ENCODE data around the gene CTR9.
"Not testable (repeated sequence)": the region's sequence is repeated elsewhere in the genome, so short reads cannot be mapped to it uniquely, and the experiment has no call there.

The CTR9 gene

GRCh38 chr11:10785146-10785474, 34.1 kb downstream of the CTR9 start:
- DNase-seq = no peak

GRCh38 chr11:10786451-10786850, 35.4 kb downstream of the CTR9 start:
- DNase-seq = no peak

GRCh38 chr11:10792385-10793068, 41.5 kb downstream of the CTR9 start:
- peak; percentile 47 for DNase-seq

DNA sequence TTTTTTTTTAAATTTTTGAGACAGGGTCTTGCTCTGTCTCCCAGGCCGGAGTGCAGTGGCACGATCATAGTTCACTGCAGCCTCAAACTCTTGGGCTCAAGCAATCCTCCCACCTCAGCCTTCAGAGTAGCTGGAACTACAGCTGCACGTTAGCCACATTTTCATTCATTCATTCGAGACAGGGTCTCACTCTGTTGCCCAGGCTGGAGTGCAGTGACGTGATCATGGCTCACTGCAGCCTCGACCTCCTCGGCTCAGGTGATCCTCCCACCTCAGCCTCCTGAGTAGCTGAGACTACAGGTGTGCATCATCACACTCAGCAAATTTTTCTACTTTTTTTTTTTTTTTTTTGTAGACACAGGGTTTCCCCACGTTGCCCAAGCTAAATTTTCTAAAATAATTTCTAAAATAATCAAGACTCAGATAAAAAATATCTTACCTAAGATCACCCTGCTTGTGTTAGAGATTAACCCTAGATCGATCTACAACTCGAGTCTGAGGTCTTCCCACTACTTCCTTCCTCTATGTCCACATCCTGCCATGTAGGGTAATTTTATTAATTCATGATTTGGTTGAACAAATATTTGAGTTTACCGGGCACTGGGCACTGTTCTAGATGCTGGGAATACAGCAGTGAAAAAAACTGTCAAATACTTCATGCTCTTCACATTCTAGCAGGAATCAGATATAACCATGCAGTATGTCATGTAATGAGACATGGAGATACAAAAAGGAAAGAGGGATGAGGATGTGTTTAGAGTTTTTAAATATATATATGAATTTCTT, 42.6 kb downstream of the CTR9 start:
- DNase-seq = no peak

DNA sequence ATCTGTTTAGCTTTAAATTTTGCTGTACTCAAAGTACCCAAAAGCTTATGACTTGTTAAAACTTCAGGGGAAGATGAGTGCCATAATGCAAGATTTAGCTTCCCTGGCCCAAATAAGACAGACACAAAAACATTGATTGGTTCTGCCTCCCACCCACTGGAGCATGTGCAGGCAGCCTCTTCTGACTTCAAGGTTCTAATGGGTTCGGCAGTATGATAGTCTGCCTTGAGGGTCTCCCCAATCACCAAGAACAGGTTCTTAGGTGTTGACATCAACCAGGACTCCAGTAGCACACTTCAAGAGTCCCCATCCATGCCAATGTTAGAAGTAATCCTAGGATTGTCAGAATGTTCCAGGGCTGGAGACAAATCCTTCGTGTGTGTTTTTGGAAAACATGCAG, 45.1 kb downstream of the CTR9 start:
- DNase-seq = no peak

DNA sequence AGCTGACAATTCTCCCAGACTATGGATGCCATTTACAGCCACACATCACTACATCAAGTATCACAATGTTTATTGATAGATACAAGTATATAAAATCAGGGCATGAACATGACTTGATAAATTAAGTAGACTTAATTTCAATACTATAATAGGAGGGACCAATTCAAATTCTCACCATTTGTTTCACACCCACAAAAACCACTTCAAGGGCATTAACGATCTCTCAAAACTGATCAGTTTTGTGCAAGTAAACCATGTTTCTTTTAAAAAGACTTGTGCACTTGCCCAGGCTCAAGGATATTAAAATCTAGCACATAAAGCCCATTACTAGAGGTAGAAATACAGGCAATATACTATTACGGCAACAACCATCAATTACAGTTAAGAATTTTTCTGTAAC, 46.0 kb downstream of the CTR9 start:
- no peak for DNase-seq

GRCh38 chr11:10797531-10797930, 46.5 kb downstream of the CTR9 start:
- no peak for DNase-seq

DNA sequence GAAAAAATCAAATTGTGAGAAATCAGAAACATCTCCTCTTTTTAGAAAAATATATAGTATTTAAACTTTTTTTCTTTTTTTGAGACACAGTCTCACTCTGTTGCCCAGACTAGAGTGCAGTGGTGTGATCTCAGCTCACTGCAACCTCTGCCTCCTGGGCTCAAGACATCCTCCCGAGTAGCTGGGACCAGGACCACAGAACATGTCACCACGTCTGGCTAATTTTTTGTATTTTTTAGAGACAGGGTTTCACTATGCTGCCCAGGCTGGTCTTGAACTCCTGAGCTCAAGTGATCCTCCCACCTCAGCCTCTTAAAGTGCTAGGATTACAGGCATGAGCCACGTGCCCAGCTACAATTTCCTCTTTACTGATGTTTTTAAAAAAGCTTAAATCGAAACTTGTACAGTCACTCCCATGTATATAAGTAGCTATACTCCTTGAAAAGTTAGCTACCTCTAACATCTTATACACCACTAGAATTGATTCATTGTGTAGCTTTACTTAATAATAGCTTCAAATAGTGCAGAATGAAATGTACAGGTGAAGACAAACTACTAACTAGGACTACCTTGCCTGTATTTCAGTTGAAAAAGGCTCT, 47.4 kb downstream of the CTR9 start:
- no peak for DNase-seq

DNA sequence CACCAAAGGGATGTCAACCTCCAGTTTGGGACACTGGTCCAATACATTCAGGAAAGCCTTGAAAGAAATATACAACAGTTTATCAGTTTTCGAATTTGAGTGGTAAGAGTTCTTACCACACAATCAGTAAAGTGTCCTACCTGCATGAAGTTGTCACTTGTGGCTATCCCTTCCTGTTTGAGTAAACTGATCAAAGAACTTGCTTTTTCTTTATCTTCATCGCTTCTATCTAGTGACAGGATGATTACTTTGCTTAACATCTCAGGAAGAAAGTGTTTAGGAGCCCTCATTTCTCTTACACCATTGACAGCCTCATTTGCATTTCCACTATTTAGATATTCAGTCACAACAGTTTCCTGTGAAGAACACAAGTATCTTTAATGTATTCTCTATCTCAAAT, 49.2 kb downstream of the CTR9 start:
- DNase-seq = no peak

- DNase-seq = no peak
Observed at GRCh38 chr11:10803676-10804075, 52.6 kb downstream of the CTR9 start.

DNA sequence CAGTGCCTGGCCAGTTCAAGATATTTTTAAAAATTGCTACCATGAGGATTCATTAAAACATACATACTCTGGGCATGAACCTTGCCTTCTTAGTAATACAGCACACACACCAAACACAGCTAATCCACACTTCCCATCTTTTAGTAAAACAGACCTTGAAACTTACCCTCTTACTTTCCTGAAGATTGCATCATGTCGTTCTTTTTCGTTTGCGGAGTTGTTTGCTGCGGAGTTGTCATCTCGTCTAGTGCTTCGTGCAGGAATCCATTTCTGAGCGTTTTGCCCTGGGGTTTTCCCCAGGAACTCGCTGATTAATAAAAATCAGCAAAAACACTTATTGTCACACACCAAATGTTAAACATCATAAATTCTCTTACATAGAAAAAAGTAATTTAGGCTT, 54.7 kb downstream of the CTR9 start:
- DNase-seq = no peak

DNA sequence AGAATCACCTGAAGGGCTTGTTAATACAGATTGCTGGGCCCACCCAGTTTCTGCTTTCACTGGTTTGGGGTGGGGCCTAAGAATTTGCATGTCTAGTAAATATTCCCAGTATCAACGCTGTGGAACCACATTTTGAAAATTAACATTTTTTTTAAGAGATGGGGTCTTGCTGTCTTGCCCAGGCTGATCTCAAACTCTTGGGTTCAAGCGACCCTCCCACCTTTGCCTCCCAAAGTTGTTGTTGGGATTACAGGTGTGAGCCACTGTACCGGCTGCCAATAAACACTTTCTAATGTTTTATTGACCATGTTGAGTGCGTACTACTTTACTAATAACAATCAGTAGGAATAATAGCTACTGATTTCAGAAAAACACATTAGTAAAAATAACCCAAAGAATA, 55.2 kb downstream of the CTR9 start:
- no peak for DNase-seq

DNA sequence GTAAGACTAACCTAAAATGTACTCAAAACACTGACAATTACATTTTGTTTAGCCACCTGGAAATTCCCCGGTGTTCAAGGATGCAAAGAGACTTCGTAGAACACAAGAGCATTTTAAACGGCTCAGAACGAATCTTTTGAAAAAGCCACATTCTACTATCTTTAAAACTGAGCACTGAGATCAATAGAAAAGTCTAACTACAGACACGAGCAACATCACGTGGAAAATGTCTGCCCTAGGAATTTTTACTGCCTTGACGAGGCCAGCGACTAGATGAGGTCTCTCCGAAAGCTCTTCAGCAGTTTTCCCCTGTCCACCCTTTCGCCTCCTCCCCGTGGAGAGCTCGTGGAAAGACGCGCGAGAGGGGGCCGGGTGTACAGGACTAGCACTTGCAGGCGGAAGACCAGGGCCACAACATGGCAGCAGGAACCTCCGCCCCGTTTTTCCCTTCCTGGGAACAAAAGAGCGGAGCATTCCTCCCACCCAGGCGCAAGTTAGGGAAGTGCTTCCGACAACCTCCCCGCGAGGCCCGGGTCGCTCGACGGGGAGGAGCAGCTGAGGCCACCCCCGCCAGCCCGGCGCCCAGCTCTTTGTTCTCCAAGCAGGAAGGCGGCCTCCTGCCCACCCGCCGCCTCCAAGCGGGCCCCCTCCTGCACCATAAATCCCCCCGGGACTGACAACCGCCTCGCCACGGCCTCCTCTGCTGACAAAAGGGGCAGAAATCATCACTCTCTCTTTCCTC, 56.6 kb downstream of the CTR9 start:
- no peak for DNase-seq

DNA sequence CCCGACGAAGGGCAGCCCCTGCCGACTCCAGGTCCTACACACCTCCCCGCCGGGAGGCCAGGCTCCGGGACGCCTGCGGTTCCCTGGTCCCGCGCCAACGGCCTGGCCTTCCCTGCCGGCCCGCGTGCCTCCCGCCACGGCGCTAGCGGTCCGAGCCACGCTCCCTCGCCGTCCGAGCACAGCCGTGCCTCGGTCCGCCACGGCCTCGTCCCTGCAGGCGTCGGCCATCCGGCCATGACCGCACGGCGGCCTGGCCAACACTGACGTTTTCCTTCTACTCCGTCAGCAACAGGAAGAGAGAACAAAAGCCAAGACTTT, 57.1 kb downstream of the CTR9 start:
- no peak for DNase-seq

DNA sequence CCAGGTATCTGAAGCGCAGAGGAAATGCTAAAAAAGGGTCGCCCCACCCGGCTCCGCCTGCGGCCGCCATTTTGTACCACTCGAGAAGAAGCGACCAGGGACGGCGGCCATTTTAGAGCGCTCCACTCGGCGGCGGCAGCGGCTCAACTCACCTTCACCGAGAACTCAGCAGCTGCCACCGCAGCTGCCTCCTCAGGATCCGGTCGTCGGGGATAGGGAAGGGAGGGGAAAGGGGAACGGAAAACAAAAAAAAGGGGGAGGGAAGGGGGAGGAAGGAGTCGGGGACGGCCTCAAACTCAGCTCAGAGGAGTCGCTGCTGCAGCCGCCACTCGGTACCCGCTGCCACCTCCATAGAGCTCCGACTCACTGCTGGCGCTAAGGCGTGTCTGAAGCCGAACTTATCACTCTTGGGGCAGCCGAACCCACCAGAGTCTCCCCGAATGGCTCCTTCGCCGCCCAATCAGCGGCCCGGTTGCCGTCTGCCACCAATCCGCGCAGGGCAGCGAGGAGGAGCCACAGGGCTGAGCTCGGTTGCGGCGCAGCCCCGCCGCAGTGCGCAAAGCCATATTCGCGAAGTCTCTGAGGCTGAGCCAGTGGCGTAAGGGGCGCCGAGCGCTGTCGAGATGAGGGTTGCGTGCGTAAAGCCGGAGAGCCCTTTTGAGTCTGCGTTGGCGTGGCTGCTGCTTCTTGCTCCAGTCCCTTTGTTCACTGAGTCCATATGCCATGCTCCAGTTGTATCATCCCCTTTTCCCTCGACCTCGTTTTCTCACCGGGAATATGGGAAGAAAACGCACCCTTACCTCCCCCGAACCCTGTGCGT, 57.7 kb downstream of the CTR9 start, which contains the start of gene EIF4G2:
EIF4G2 (minus strand) TSS at position 374 of the 820 bp plus-strand sequence.
- DNase-seq = peak; percentile 97

GRCh38 chr11:10809373-10810160, 58.5 kb downstream of the CTR9 start:
- no peak for DNase-seq

DNA sequence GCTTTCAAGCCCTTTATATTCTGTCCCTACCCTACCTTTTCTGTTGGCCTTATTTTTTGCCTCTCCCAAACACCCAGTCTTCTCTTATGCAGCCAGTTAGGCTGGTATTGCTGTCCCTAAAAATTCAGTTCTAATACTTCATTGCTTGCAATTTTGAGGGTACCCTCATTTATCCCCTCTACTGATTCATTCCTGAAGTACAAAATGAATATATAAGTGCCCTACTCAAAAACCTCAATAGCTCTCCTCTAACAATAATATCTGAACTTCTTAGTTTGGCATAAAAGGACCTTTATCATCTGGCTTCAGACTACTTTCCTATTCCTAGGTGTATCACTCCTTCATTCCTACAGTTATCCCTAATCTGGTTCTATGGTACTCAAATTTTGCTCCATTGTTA, 62.9 kb downstream of the CTR9 start:
- no peak for DNase-seq

- no peak for DNase-seq
Observed at GRCh38 chr11:10818594-10818993, 67.5 kb downstream of the CTR9 start.

GRCh38 chr11:10822491-10822890, 71.4 kb downstream of the CTR9 start:
- not testable (repeated sequence) for DNase-seq

DNA sequence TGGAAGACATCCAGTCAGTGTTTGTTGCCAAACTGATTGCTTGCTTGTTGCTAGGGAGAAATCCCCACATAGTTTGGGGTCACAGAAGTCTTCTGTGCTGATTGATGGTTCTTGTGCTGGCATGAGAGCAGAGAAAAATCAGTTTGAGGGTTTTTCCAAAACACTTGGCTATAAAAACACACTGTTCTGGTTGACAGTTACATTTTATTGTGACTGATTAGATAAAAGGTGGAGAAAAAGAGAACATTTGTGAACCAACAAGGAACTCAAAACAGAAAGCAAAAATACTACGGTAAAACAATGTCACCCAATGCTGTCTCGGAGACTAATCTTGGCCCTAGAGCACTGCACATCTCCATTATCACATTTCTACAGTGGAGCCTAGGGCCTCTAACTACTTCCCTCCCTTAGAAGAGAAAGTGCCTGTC, 72.1 kb downstream of the CTR9 start:
- no peak for DNase-seq

GRCh38 chr11:10824888-10825287, 73.8 kb downstream of the CTR9 start:
- DNase-seq = no peak

DNA sequence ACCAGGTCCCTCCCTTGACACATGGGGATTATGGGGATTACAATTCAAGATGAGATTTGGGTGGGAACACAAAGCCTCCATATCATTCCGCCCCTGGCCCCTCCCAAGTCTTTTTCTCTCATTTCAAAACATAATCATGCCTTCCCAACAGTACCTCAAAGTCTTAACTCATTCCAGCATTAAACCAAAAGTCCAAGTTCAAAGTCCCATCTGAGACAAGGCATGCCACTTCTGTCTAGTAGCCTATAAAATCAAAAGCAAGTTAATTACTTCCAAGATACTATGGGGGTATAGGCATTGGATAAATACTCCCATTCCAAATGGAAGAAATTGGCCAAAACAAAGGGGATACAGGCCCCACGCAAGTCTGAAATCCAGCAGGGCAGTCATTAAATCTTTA, 77.4 kb downstream of the CTR9 start:
- no peak for DNase-seq
